Muscle of leg (tissue), 11 donors: Measurements from ENCODE around the gene TCF21. TPM values are rescaled to one million over a fixed set of nuclear protein-coding genes. Genes with fewer than 3 reads are reported as not detected.
"Not testable (repeated sequence)": the region's sequence is repeated elsewhere in the genome, so short reads cannot be mapped to it uniquely, and the experiment has no call there.

Source experiments
- DNase-seq: peaks from one replicate; pipeline ENCODE4 v3.0.0; 2013
- H3K27ac ChIP-seq: one replicate; pipeline ENCODE4 v1.5.1; 2013; ENCODE audit warnings: mild to moderate bottlenecking, low read length, control low read depth
- H3K27me3 ChIP-seq: one replicate; pipeline ENCODE4 v1.6.1; 2013; ENCODE audit warnings: low read length; ENCODE audit not compliant: control insufficient read depth, insufficient read depth
- H3K36me3 ChIP-seq: one replicate; pipeline ENCODE4 v1.6.1; 2013; ENCODE audit warnings: low read length; ENCODE audit not compliant: control insufficient read depth, insufficient read depth
- H3K4me1 ChIP-seq: one replicate; pipeline ENCODE4 v1.6.1; 2013; ENCODE audit warnings: low read length; ENCODE audit not compliant: control insufficient read depth, insufficient read depth
- H3K4me3 ChIP-seq: one replicate; pipeline ENCODE4 v1.5.1; 2013; ENCODE audit warnings: low read length, control low read depth
- H3K9me3 ChIP-seq: replicated peaks from 2 replicates; pipeline ENCODE4 v1.6.1; 2013; ENCODE audit warnings: low read depth, low read length; ENCODE audit not compliant: control insufficient read depth
- WGBS: methylation state at CpG from one replicate; pipeline ENCODE4 v1.1.5; 2013; ENCODE audit warnings: missing lambda C conversion rate; ENCODE audit not compliant: insufficient coverage; 5-methylcytosine and 5-hydroxymethylcytosine counted together
- polyA plus RNA-seq, 8 donors: library from polyadenylated mRNA; unstranded; fragments of 120-200 nt; gene quantifications; one replicate each; pipeline versions ENCODE4 v1.2.1 to v1.2.3, GENCODE V29; 2013; ENCODE audit warnings: inconsistent platforms in 1 of 8, low replicate concordance in 1 of 8; ENCODE audit not compliant: insufficient read length in 8 of 8, insufficient read depth in 1 of 8
- total RNA-seq: library from RNA; stranded (reverse); fragments of 120-200 nt; gene quantifications from one replicate; pipeline ENCODE4 v1.2.4, GENCODE V29; 2013

Gene TCF21
- total and polyA plus RNA-seq, 9 donors, result under 0.01 to 4.9 (median 0.11) TPM; not detected in 5

DNA sequence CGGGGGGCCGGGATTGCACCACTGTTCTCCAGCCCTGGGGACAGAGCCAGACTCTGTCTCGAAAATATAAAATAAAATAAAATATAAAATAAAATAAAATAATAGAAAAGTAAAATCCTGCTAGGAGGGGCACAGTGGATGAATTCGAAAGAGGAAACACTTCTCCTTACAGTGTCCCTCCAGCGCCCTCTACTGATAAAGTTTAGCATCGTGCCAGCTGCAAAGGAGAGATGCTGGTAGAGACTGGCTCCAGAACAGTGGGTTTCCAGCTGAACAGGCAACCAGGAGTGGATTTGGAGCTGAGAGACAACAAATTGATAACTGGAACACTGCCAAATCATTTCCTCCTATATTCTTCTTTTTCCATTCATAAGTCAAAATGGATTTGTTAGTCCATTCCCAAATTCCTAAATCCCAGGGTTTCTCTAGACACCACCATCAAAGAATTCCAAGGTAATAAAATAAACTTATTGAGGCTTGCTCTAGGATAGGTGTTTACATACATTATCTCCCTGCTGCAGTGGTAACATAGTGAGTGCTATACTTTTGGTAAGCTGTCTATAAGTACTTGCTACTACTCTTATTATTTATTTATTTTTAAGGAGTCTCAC is 32.4 kb downstream of the TCF21 start:
- no peaks in the 10 kb centered on the region for H3K4me1 ChIP-seq
- no peak overlapping the region for H3K4me3 ChIP-seq
- 17% methylated on average over 1 of the region's 6 CpGs for WGBS
- no peaks in the 10 kb centered on the region for H3K9me3 ChIP-seq
- DNase-seq, result peak; percentile 85
- peaks cover 2% of the 10 kb centered on the region for H3K27me3 ChIP-seq
- no peaks in the 10 kb centered on the region for H3K36me3 ChIP-seq
- no peak overlapping the region for H3K27ac ChIP-seq

DNA sequence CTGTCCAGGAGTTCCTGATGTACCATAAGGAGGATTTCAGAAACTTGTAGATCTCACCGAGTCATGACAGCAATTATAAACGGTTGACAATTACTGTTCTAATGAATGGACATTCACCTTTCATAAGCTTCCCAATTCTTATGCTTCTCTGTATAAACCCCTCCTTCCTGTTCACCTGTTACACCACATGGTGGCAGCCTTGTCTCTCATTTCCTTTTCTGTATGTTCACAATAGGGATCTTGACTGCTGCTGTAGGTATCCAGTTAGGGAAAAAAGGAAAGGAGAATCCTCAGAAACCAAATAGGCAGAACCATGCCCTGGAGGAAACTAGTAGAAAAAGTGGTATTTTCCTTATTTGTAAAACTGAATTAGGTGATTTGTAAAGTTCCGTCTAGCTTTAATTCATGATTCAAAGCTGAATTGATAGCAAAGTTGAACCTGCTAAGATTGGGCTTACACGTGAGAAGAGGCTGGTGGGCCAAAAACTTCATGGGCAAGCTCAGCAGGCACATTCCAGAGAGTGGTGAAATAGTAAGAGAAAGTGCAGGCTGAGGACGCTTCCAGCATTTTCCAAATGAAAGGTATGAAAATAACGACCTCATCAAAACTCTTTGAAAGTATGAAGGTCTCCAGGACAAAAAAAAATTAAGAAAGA is 35.2 kb downstream of the TCF21 start:
- peaks cover 4% of the 10 kb centered on the region for H3K27me3 ChIP-seq
- H3K4me1 ChIP-seq, result no peaks in the 10 kb centered on the region
- 45% methylated on average over 2 of the region's 6 CpGs for WGBS
- DNase-seq, result peak; percentile 86
- H3K27ac ChIP-seq, result no peak overlapping the region
- H3K9me3 ChIP-seq, result no peaks in the 10 kb centered on the region
- H3K4me3 ChIP-seq, result no peak overlapping the region
- no peaks in the 10 kb centered on the region for H3K36me3 ChIP-seq

DNA sequence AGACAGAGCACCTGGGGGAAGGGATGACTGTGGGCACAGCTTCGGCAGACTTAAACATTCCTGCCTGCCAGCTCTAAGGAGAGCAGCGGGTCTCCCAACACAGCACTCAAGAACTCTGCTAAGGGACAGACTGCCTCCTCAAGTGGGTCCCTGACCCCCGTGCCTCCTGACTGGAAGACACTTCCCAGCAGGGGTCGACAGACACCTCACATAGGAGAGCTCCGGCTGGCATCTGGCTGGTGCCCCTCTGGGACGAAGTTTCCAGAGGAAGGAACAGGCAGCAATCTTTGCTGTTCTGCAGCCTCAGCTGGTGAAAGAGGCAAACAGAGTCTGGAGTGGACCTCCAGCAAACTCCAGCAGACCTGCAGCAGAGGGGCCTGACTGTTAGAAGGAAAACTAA is 42.3 kb downstream of the TCF21 start:
- not testable (repeated sequence) for H3K4me3 ChIP-seq, H3K4me1 ChIP-seq, H3K27me3 ChIP-seq, H3K9me3 ChIP-seq, H3K36me3 ChIP-seq, DNase-seq, H3K27ac ChIP-seq
- WGBS, result 66% methylated on average over 6 of the region's 6 CpGs

DNA sequence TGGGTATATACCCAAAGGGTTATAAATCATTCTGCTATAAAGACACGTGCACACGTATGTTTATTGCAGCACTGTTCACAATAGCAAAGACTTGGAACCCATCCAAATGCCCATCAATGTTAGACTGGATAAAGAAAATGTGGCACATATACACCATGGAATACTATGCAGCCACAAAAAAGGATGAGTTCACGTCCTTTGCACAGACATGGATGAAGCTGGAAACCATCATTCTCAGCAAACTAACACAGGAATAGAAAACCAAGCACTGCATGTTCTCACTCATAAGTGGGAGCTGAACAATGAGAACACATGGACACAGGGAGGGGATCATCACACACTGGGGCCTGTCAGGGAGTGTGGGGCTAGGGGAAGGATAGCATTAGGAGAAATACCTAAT is 47.4 kb downstream of the TCF21 start:
- H3K36me3 ChIP-seq, H3K27ac ChIP-seq, H3K27me3 ChIP-seq, H3K4me1 ChIP-seq, H3K9me3 ChIP-seq, H3K4me3 ChIP-seq, DNase-seq: not testable (repeated sequence)
- no CpG with 5 or more reads among the region's 3 CpGs for WGBS

DNA sequence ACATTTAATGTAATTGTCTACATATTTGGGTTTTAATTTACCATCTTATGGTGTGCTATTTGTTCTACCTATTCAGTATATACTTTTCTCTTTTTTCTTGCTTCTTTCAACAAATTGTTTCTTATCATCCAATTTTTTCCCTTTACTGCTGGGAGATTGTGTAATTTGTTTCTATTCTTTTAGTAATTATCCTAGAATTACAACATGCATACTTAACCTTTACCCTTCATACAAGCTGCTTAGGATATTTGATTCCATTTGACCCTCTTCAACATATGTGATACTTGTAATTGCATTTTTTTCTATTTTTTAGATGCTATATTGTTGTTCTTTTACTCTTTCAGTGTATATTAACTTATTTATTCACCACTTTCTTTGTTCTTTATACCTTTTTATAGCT is 49.0 kb downstream of the TCF21 start:
- H3K36me3 ChIP-seq, result no peaks in the 10 kb centered on the region
- no peaks in the 10 kb centered on the region for H3K4me1 ChIP-seq
- no peak overlapping the region for H3K4me3 ChIP-seq
- peaks cover 2% of the 10 kb centered on the region for H3K9me3 ChIP-seq
- H3K27me3 ChIP-seq, result no peaks in the 10 kb centered on the region
- DNase-seq, result no peak
- H3K27ac ChIP-seq, result no peak overlapping the region

DNA sequence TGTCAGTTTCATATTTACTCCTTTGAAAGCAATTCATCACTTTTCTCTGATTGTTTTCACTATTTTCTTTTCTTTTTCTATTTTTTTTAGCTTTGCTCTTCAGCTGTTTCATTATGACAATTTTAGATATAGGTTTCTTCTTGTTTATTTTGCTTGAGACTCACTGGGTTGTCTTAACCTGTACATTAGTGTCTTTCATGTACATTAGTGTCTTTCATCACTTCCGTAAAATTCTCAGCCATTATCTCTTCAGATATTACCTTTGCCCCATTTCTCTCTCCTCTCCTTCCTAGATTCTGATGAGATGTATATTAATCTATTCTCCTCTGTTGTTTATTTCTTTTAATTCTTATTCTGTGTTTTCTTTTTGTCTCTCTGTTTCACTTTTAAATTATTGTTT is 49.6 kb downstream of the TCF21 start:
- Histone ChIP-seq H3K27ac (no peak overlapping the region), H3K27me3 (no peaks in the 10 kb centered on the region), H3K4me1 (no peaks in the 10 kb centered on the region), H3K9me3 (no peaks in the 10 kb centered on the region), H3K36me3 (no peaks in the 10 kb centered on the region), H3K4me3 (no peak overlapping the region)
- WGBS, result no CpG with 5 or more reads among the region's 1 CpG
- DNase-seq, result no peak

DNA sequence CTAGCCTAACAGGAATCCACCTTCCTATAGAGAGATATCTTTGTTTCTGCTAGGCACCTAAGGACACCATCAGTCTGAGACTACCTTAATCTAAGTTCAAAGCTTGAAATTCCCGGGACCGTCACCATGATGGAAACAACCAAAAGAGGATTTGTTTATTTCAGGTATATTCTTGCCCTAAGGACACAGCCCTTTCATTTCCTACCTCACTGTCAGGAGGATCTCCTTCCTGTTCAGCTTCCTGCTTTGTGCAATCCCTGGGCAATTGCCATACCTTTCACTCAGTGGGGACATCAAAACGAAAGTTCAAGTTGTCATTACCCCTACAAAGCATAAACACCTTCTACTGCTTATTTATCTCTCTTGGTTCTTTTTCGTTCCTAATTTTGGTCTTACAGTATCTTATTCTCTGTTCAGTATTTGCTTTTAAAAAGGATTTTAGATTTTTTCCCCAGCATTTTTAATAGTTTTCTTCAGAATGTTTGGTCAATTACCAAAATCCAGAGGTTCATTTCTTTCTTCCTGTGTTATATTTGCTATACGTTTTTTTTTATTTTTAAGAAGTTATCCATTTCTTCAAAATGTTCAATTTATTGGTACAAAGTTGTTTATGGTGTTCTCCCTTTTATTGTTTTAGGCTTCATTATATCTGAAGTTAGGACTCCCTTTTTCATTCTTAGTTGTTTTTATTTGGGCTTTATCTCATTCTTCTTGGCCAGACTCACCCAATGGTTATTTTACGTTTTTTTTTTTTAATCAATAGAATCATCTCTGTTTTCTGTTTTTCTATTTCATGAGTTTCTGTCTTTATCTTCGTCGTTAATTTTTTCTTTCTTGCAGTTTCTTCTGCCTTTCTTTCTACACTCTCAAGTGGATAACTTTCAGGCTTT is 51.1 kb downstream of the TCF21 start:
- DNase-seq, result no peak
- no peaks in the 10 kb centered on the region for H3K27me3 ChIP-seq
- H3K4me1 ChIP-seq, result no peaks in the 10 kb centered on the region
- H3K36me3 ChIP-seq, result no peaks in the 10 kb centered on the region
- no peaks in the 10 kb centered on the region for H3K9me3 ChIP-seq
- 40% methylated on average over 1 of the region's 8 CpGs for WGBS
- no peak overlapping the region for H3K4me3 ChIP-seq
- no peak overlapping the region for H3K27ac ChIP-seq

Other genes starting within 250 kb of the TCF21 start
- gene TBPL1, start 64.1 kb downstream of the TCF21 start, total RNA-seq, result 14.9 TPM
- gene TBPL1, start 64.1 kb downstream of the TCF21 start, polyA plus RNA-seq, result 10 to 100 TPM; 19.2 to 25.0 (median 22.9) TPM
- gene SLC2A12, start 163.5 kb downstream of the TCF21 start, total RNA-seq, result 4.6 TPM
- 1 to 10 TPM; 2.2 to 7.1 (median 5.1) TPM for gene SLC2A12, start 163.5 kb downstream of the TCF21 start, polyA plus RNA-seq